ENCODE measurements around the gene ZFPM1. TPM values are rescaled to one million over a fixed set of nuclear protein-coding genes. Genes with fewer than 3 reads are reported as not detected.

The ZFPM1 gene
- polyA plus RNA-seq, 1 donor from 2014 or later = 0.15 TPM

DNA sequence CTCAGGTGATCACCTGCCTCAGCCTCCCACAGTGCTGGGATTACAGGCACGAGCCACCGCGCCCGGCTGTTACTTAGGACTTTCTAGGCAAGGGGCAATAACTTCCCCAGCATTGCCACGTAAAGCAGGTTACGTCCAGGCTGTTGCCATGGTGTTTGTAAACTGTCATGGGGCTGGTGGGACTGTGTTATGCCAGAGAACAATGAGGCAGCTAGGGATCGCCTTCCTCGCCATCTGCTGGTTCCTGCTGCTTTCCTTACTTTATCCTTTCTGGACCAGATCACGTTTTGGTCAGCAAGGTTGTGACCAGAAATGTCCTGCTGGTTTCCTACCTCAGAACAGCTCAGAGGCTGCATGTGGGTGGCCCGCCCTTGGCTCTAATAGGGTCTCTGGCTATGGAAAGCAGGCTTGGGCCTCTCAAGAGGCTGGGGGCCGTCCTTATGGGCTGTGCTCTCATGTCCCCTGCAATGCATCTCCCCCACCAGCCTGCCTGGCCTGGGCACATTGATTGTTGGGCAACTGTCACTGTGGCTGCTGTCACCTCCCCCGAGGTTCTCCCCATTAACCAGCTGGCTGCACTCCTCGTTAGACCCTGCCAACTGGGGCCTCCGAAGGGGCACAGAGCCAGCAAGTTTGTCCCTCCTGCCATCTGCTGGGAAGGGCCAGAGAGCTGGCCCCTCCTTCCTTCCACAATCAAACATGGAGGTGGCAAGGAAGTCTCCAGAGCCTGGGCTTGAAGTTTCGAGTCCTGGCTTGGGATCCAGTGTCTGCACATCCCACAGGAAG lies 88.9 kb downstream of the ZFPM1 start:
- H3K36me3 Mint-ChIP-seq = peaks cover 1% of the 10 kb centered on the region
- peaks cover 10% of the 10 kb centered on the region for H3K27me3 Mint-ChIP-seq
- peaks cover 0 to 9% (median 9%) of the 10 kb centered on the region in 3 donors for H3K9me3 Mint-ChIP-seq
- no peaks in the 10 kb centered on the region for H3K4me1 Mint-ChIP-seq
- no peak overlapping the region for H3K4me3 Mint-ChIP-seq
- no peak overlapping the region for H3K27ac Mint-ChIP-seq

DNA sequence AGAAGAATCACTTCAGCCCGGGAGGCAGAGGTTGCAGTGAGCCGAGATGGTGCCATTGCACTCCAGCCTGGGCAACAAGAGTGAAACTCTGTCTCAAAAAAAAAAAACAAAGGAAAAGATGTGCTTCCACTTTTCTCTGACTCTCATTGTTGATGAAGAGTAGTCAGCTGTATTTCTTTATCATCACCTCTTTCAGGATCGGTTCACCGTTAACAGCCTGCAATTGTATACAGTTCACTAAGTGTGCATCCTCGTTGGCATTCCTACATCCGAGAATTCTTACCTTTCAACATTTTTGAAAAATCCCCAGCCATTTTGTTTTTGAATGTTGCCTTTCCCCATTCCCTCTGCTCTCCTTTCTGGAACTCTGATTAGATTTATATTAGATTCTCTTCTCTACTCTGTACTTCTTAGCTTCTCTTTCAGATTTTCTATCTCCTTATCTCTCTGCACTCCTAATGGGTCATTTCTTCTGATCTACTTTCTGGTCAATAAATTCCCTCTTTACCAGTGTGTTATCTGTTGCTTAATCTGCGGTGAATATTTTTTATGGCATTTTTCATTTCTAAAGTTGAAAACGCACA lies 90.2 kb downstream of the ZFPM1 start:
- peak overlapping the region in 2 of 3 donors; percentile 13 to 32 for H3K27ac Mint-ChIP-seq
- peaks cover 0 to 9% (median 9%) of the 10 kb centered on the region in 3 donors for H3K9me3 Mint-ChIP-seq
- H3K27me3 Mint-ChIP-seq = peaks cover 10% of the 10 kb centered on the region
- H3K4me3 Mint-ChIP-seq = peak overlapping the region in 1 of 4 donors; percentile 43
- peaks cover 1% of the 10 kb centered on the region for H3K36me3 Mint-ChIP-seq
- H3K4me1 Mint-ChIP-seq = no peaks in the 10 kb centered on the region

DNA sequence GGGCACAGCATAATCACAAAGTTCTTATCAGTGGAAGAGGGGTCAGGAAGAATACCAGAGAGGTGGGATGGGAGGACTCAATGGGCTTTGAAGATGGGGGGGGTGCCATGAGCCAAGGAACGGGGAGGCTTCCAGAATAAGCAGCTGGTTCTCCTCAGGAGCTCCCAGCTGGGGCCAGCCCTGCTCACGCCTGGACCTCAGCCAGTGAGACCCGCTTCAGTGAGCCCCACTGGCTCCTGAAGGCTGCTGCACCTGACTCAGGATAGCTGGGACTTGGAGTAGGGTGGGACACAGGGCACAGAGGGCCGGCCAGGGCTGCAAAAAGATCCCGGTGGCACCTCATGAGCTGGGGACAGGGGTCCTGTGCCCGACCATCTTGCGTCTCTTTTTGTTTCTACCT lies 92.7 kb downstream of the ZFPM1 start:
- Mint-ChIP-seq H3K9me3 (peaks cover 0 to 9% (median 9%) of the 10 kb centered on the region in 3 donors), H3K27me3 (peaks cover 10% of the 10 kb centered on the region), H3K36me3 (peaks cover 1% of the 10 kb centered on the region), H3K27ac (peak overlapping the region in 2 of 3 donors; percentile 48 to 51), H3K4me1 (peaks cover 5 to 12% (median 7%) of the 10 kb centered on the region in 3 donors), H3K4me3 (no peak overlapping the region)

DNA sequence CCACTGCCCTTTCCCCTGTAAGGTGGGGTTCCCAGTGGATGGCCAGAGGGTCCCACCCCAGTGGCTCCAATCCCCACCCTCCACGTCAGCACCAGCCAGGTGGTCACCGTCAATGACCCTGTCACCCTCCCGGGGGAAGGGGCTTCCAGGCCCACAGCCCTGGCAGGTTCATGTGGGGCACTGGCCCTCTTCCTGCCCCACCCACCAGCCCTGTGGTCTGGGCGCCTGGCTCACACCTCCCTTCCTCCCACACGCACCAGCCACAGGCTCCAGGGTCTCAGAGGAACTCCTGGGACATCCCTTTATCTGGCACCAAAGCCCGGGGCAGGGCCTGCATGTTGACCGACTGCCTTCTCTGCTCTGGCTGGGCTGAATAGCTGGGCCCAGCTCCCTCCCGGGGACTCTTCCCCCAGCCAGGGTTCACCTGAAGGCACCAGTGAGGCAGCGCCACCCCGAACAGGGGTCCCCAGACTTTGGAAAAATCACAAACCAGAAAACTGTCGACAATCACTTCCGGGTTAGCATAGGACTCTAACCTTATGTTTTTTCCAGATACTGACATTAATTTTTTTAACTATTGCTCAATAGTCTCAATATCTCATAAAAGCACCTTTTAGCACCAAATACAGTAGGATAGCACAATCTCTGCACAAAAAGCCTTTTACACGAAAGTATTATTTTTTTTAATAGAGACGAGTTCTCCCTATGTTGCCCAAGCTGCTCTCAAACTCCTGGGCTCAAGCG lies 95.2 kb downstream of the ZFPM1 start:
- peaks cover 0 to 5% (median 5%) of the 10 kb centered on the region in 3 donors for H3K9me3 Mint-ChIP-seq
- H3K4me1 Mint-ChIP-seq = peaks cover 7 to 16% (median 8%) of the 10 kb centered on the region in 3 donors
- H3K27ac Mint-ChIP-seq = no peak overlapping the region

DNA sequence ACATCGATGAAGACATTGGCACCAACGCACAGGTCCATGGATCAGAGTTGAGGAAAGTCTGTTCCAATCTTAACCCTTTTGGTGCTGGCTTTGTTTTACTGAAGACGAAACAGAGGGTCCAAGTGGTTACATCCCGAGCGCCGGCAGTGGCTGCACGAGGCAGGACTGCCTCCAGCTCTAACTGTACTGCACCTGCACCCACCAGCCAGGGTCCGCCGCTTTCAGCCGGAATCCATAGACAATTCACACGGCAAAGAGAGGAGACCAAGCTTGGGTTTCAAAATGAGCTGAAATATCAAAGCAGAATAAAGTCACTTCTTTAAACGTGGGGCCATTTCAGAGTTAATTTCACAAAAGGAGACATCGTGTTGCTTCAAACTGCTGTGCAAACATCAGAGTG lies 95.9 kb downstream of the ZFPM1 start:
- Mint-ChIP-seq H3K27ac (no peak overlapping the region), H3K4me1 (peaks cover 7 to 16% (median 8%) of the 10 kb centered on the region in 3 donors), H3K36me3 (no peaks in the 10 kb centered on the region)

More for the DNA sequence above, 95.2 kb downstream of the ZFPM1 start:
- peaks cover 8% of the 10 kb centered on the region for H3K27me3 Mint-ChIP-seq
- H3K4me3 Mint-ChIP-seq = no peak overlapping the region
- H3K36me3 Mint-ChIP-seq = no peaks in the 10 kb centered on the region

DNA sequence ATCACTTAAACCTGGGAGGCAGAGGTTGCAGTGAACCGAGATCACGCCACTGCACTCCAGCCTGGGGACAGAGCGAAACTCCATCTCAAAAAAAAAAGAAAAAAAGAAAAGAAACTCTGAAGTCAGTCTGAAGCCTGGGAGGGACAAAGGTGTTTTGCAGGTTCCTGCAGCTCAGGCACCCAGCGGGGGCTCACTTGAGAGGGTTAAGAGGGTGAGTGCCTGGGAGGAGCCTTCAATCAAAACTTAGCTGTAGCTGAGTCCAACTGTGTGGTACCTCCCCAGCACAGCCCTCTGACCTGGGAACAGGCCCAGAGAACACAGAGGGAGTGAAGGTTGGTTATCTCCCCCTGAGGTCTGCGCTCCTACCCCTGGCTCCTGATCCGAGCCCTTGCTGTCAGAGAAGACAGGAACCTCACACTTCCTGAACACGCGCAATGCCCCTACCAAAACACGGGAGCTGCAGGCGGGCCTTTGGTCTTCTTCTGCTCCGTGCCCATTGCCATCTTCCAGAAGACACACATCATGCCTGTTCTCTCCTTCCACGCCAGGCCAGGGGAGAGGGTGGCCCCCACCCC lies 96.7 kb downstream of the ZFPM1 start:
- Mint-ChIP-seq H3K27ac (no peak overlapping the region), H3K36me3 (no peaks in the 10 kb centered on the region), H3K4me1 (peaks cover 7 to 16% (median 8%) of the 10 kb centered on the region in 3 donors), H3K9me3 (no peaks in the 10 kb centered on the region), H3K27me3 (peaks cover 8% of the 10 kb centered on the region), H3K4me3 (peak overlapping the region in 2 of 4 donors; percentile 66 to 76)

More for the DNA sequence above, 95.9 kb downstream of the ZFPM1 start:
- Mint-ChIP-seq H3K4me3 (no peak overlapping the region), H3K27me3 (peaks cover 8% of the 10 kb centered on the region), H3K9me3 (no peaks in the 10 kb centered on the region)

DNA sequence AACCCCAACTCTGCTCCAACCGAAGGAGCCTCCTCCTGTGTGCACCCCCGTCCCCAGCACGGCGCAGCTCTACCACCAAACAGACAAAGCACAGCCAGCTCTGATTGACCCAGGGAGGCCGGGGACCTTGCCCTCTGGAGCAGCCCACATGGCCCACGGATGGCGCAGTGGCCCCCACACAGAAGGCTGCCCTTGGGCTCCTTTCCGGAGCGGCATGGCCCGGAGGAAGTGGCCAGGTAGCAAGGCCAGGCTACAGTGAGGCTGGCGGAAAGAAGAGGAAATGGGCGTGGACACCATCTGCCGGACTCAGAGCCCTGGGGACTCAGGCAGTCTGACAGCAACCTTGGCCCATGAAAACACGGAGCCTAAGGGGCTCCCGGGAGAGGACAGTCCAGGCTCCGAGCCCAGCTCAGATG lies 97.2 kb downstream of the ZFPM1 start:
- Mint-ChIP-seq H3K27me3 (peaks cover 7% of the 10 kb centered on the region), H3K4me3 (peak overlapping the region in 3 of 4 donors; percentile 30 to 76 (median 66)), H3K4me1 (peaks cover 7 to 16% (median 8%) of the 10 kb centered on the region in 3 donors), H3K27ac (no peak overlapping the region), H3K9me3 (no peaks in the 10 kb centered on the region), H3K36me3 (no peaks in the 10 kb centered on the region)

DNA sequence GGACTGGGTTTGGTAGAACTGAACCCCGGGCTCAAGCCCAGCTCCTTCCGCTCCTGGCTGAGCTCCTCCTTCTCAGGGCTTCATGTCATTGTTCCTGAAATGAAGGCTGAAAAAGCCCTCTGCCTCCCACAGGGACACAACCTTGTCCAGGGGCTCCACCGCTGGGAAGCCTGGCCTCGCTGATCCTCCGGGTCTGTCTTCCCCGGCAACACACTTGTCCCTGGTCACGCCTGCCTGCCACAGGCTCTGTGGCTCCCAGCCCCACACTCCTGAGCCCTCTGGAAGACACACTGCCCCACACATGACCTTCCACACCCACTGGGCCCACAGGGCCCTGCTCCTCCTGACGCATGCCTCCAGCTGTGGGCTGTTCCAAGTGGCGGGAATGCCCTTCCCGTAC lies 99.1 kb downstream of the ZFPM1 start:
- Mint-ChIP-seq H3K4me1 (peaks cover 7 to 16% (median 8%) of the 10 kb centered on the region in 3 donors), H3K9me3 (peaks cover 0 to 2% (median 0%) of the 10 kb centered on the region in 3 donors), H3K4me3 (no peak overlapping the region), H3K27me3 (peaks cover 7% of the 10 kb centered on the region), H3K27ac (no peak overlapping the region), H3K36me3 (no peaks in the 10 kb centered on the region)

DNA sequence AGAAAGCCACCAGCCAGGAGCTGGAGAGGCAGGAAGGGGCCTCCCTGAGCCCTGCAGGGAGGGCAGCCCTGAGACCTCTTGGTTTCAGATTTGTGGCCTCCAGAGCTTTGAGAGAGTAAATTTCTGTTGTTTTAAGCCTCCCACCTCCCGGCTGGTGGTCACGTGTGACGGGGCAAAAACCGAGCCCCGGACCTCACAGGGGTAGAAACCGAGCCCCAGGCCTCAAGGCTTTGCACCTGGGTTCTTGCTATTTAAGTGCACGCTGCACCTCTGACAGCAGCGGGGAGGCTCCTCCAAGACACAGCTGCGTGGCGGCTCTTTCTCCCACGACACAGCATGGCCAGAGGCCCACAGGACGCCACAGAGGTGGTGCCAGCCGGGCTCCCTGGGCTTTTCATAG lies 99.7 kb downstream of the ZFPM1 start:
- Mint-ChIP-seq H3K9me3 (peaks cover 0 to 2% (median 0%) of the 10 kb centered on the region in 3 donors), H3K36me3 (no peaks in the 10 kb centered on the region), H3K4me3 (no peak overlapping the region), H3K27me3 (peaks cover 7% of the 10 kb centered on the region), H3K4me1 (peaks cover 7 to 16% (median 8%) of the 10 kb centered on the region in 3 donors), H3K27ac (no peak overlapping the region)

DNA sequence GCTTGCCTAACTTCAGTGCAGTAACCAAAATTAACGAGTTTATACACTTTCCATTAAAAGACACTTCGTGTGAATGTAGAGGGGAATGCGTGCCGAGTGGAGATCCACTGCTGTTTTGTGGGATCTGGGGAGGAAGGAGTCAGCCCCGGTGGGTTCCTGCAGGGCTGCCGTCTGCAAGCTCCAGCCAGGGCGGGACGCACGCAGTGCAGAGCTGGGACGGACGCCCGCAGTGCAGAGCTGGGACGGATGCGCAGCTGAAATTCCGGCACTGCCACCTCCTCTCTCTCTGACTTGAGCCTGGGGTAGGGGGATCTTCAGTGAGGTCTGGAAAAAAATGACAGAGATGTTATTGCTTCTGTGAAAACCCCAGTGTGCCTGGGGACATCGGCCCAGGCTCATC lies 100.7 kb downstream of the ZFPM1 start:
- peaks cover 0 to 2% (median 0%) of the 10 kb centered on the region in 3 donors for H3K9me3 Mint-ChIP-seq
- H3K27ac Mint-ChIP-seq = peak overlapping the region in 1 of 3 donors; percentile 76
- peaks cover 7 to 16% (median 8%) of the 10 kb centered on the region in 3 donors for H3K4me1 Mint-ChIP-seq
- H3K27me3 Mint-ChIP-seq = peaks cover 8% of the 10 kb centered on the region
- H3K36me3 Mint-ChIP-seq = no peaks in the 10 kb centered on the region
- H3K4me3 Mint-ChIP-seq = no peak overlapping the region

DNA sequence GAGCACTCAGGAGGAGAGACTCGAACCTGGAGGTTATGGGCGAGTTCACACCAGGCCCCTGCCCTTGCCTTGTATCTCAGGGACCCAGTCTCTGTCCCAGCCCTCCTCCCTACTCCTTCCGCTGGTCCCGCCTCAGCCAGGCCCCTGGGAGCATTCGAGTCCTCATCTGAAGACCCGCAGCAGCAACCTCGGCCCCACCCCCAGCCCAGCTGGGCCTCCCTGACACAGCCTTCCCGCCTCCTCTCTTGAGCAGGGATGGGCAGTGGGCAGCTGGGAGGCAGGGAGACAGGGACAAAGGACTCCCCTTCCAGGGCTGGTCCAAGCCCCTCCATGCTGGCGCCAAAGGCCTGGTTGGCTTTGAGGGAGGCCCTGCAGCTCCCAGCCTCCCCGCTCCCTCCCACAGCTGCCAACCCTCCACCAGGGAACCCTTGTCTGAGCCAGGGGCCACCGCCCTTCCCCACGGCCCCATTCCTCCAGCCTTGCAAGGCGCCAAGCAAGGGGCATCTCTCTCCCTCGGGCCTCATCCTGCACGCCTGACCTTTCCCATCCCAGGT lies 101.7 kb downstream of the ZFPM1 start:
- Mint-ChIP-seq H3K27ac (no peak overlapping the region), H3K27me3 (peaks cover 11% of the 10 kb centered on the region), H3K9me3 (peaks cover 0 to 2% (median 0%) of the 10 kb centered on the region in 3 donors), H3K4me1 (peaks cover 7 to 12% (median 8%) of the 10 kb centered on the region in 3 donors), H3K36me3 (no peaks in the 10 kb centered on the region), H3K4me3 (no peak overlapping the region)

DNA sequence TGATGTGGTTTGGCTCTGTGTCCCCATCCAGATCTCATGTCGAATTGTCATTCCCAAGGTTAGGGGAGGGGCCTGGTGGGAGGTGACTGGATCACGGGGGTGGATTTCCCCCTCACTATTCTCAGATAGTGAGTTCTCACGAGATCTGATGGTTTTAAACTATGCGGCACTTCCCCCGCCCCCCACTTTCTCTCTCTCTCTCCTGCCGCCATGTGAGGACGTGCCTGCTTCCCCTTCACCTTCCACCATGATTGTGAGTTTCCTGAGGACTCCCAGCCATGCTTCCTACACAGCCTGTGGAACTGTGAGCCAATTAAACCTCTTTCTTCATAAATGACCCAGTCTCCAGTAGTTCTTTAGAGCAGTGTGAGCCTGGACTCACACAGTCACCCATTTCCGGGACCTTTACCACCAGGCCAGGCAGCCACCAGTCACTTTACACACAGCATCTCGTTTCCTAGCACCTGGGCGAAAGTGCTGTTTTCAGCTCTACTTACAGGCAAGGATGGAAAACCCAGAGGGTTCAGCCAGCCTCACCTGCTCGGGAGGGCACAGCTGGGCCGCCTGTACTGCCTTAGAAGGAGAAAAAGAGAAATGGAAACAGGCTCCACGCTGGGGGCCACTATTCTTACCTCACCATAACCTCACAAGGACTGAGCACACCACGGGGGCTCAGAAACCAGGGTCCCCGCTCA lies 103.4 kb downstream of the ZFPM1 start:
- H3K27ac Mint-ChIP-seq = peak overlapping the region in 1 of 3 donors; percentile 85

DNA sequence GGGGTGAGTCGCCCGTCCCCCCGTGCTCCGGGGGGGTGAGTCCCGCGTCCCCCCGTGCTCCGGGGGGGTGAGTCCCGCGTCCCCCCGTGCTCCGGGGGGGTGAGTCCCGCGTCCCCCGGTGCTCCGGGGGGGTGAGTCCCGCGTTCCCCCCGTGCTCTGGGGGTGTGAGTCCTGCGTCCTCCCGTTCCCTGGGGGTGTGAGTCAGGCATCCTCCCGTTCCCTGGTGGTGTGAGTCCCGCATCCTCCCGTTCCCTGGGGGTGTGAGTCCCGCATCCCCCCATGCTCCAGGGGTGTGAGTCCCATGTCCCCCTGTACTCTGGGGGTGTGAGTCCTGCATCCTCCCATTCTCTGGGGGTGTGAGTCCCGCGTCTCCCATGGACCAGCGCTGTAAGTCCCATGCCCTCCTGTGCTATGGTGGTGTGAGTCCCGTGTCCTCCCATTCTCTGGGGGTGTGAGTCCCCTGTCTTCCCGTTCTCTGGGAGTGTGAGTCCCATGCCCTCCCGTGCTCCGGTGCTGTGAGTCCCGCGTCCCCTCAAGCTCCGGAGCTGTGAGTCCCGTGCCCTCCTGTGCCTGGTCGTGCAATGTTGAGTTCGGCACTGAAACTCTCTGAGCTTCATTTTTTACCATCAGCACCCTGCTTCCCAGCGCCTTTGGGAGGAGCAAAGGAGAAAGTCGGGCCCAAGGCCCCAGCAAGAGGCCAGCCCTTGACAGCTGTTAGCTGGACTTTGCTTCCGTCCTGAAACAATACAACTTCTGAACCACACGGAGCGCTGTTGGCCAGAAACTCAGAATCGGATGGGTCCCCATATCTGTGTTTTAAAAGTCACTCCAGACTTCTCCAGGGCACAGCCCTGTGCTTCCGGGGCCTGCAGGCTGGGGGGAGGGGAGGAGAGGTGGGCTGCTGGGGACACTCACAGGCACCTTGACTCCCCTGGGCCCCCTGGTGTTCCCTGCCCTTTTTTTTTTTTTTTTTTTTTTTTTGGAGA lies 105.7 kb downstream of the ZFPM1 start:
- peaks cover 13% of the 10 kb centered on the region for H3K27me3 Mint-ChIP-seq
- H3K4me1 Mint-ChIP-seq = peaks cover 1 to 4% (median 2%) of the 10 kb centered on the region in 3 donors
- no peak overlapping the region for H3K4me3 Mint-ChIP-seq
- peaks cover 0 to 2% (median 0%) of the 10 kb centered on the region in 3 donors for H3K9me3 Mint-ChIP-seq
- no peak overlapping the region for H3K27ac Mint-ChIP-seq
- H3K36me3 Mint-ChIP-seq = no peaks in the 10 kb centered on the region

More for the DNA sequence above, 103.4 kb downstream of the ZFPM1 start:
- peaks cover 11% of the 10 kb centered on the region for H3K27me3 Mint-ChIP-seq
- H3K4me3 Mint-ChIP-seq = peak overlapping the region in 1 of 4 donors; percentile 16
- H3K9me3 Mint-ChIP-seq = peaks cover 0 to 2% (median 0%) of the 10 kb centered on the region in 3 donors
- no peaks in the 10 kb centered on the region for H3K36me3 Mint-ChIP-seq
- H3K4me1 Mint-ChIP-seq = peaks cover 0 to 3% (median 2%) of the 10 kb centered on the region in 3 donors
